NB4 (cell line): ENCODE data around the gene CHST11.

Experiments used
- DNase-seq: peaks from one replicate; pipeline ENCODE4 v3.0.0; 2010; ENCODE audit warnings: low read depth
- H3K4me3 ChIP-seq: one replicate; pipeline ENCODE4 v1.5.1; 2011; ENCODE audit warnings: mild to moderate bottlenecking, low read depth, low read length, moderate library complexity
- CTCF ChIP-seq: IDR thresholded peaks from one replicate; pipeline ENCODE4 v1.5.1; 2012; ENCODE audit warnings: low read depth, low read length
- MAX ChIP-seq: IDR thresholded peaks from 2 replicates; pipeline ENCODE4 v1.6.1; 2011; ENCODE audit warnings: low read depth, low read length
- MYC ChIP-seq: IDR thresholded peaks from 2 replicates; pipeline ENCODE4 v1.6.1; 2011; ENCODE audit warnings: low read depth, low read length
- POLR2A ChIP-seq: IDR thresholded peaks from 2 replicates; pipeline ENCODE4 v1.6.1; 2011; ENCODE audit warnings: mild to moderate bottlenecking; ENCODE audit not compliant: insufficient read length; ENCODE audit errors: extremely low read depth

Gene CHST11

GRCh38 chr12:104654665-104655609 is 198.2 kb downstream of the CHST11 start:
- no peak for DNase-seq
- H3K4me3 ChIP-seq, result no peak overlapping the region
- TF ChIP-seq POLR2A, result no peak
- no peak for TF ChIP-seq MAX
- no peak for TF ChIP-seq MYC
- no peak for TF ChIP-seq CTCF

- no peak for DNase-seq
- H3K4me3 ChIP-seq, result no peak overlapping the region
- no peak for TF ChIP-seq MYC
- TF ChIP-seq MAX, result no peak
- no peak for TF ChIP-seq CTCF
- no peak for TF ChIP-seq POLR2A
Measured at GRCh38 chr12:104656383-104656782, 199.6 kb downstream of the CHST11 start.

GRCh38 chr12:104656921-104657320 is 200.2 kb downstream of the CHST11 start:
- TF ChIP-seq CTCF, result no peak
- no peak for TF ChIP-seq POLR2A
- no peak for TF ChIP-seq MAX
- DNase-seq, result no peak
- no peak overlapping the region for H3K4me3 ChIP-seq

GRCh38 chr12:104657726-104658484 is 201.2 kb downstream of the CHST11 start:
- no peak for DNase-seq
- no peak overlapping the region for H3K4me3 ChIP-seq
- no peak for TF ChIP-seq POLR2A
- TF ChIP-seq CTCF, result no peak
- TF ChIP-seq MYC, result no peak

- no peak for DNase-seq
- TF ChIP-seq POLR2A (no peak), MAX (no peak), MYC (no peak), CTCF (no peak)
- H3K4me3 ChIP-seq, result no peak overlapping the region
Measured at GRCh38 chr12:104659058-104659457, 202.3 kb downstream of the CHST11 start.
